ENCODE results near the gene SFXN2.

The SFXN2 gene

DNA sequence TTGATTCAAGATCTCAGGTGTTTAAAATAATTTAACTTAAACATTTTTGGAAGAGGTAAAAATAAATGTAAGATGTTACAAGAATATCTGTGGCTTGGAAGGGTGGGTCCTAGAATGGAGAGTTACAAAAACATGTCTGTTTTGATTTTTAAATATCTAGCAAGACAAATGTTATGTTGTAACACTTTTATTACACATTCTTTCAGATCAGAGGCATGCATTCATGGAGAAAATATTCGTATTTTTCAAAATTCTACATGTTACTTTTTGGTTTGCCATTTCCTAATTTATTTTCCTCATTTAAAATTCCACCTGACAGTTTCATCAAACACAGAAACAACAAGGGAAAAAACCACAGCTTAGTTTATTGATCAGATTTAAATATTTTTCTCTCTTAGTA lies 39.3 kb downstream of the SFXN2 start:
- DNase-seq (ENCODE audit: low spot score) = no peak

GRCh38 chr10:102757323-102757722 lies 42.9 kb downstream of the SFXN2 start:
- no peak for DNase-seq (ENCODE audit: low spot score)

GRCh38 chr10:102758240-102758932 lies 44.0 kb downstream of the SFXN2 start:
- no peak for DNase-seq (ENCODE audit: low spot score)

GRCh38 chr10:102758933-102759262 lies 44.5 kb downstream of the SFXN2 start:
- DNase-seq (ENCODE audit: low spot score) = peak; percentile 46

- no peak for DNase-seq (ENCODE audit: low spot score)
Observed at GRCh38 chr10:102759497-102760210, 45.2 kb downstream of the SFXN2 start.

- DNase-seq (ENCODE audit: low spot score) = no peak
Observed at GRCh38 chr10:102761981-102762380, 47.5 kb downstream of the SFXN2 start.

GRCh38 chr10:102762401-102763015 lies 48.1 kb downstream of the SFXN2 start:
- no peak for DNase-seq (ENCODE audit: low spot score)

- no peak for DNase-seq (ENCODE audit: low spot score)
Observed at GRCh38 chr10:102763037-102763607, 48.7 kb downstream of the SFXN2 start.

DNA sequence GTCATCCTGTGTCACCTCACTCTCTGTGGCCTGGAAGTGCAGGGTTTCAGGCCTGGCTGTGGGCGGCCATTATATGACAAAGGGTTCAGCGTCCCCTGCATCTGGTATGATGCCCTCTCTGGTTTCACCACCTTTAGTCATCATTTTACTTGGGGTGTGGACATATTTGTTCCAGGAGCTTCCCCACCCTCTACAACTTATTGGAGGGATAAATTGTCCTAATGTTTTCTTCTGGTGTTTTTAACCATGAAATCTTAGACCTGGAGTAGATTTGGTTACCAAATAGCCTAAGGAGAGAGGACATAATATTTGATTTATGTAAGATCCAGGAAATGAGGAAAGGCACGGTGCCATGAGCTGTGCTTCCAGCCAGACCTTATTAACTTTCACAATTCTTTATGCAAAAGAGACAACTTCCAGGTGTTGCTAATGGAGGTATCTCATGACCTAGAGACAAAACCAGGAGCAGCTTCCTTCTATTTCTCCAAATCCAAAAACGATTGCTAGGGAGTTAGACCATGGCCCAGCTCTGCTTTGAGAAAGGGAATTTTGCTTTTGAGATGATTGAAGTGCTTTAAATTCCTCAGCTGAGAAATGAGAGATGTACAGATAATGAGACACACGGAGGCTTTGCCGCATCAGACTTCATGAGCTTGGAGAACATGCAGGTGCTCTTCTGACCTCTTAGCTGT lies 50.2 kb downstream of the SFXN2 start:
- DNase-seq (ENCODE audit: low spot score) = no peak

DNA sequence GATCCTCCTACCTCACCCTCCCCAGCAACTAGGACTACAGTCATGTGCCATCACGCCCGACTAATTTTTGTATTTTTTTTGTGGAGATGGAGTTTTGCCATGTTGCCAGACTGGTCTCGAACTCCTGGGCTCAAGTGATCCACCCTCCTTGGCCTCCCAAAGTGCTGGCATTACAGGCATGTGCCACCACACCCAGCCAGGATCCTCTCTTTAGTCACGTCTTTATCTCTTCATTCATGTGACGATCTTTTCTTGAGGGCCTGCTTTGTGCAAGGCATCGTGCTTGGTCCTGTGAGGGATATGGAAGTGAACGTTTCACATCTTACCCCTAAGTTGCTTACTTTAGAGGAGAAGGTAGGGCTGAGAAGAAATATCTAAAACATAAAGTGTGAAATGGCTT lies 50.9 kb downstream of the SFXN2 start:
- DNase-seq (ENCODE audit: low spot score) = no peak

- DNase-seq (ENCODE audit: low spot score) = no peak
Observed at GRCh38 chr10:102767428-102768160, 53.2 kb downstream of the SFXN2 start.

DNA sequence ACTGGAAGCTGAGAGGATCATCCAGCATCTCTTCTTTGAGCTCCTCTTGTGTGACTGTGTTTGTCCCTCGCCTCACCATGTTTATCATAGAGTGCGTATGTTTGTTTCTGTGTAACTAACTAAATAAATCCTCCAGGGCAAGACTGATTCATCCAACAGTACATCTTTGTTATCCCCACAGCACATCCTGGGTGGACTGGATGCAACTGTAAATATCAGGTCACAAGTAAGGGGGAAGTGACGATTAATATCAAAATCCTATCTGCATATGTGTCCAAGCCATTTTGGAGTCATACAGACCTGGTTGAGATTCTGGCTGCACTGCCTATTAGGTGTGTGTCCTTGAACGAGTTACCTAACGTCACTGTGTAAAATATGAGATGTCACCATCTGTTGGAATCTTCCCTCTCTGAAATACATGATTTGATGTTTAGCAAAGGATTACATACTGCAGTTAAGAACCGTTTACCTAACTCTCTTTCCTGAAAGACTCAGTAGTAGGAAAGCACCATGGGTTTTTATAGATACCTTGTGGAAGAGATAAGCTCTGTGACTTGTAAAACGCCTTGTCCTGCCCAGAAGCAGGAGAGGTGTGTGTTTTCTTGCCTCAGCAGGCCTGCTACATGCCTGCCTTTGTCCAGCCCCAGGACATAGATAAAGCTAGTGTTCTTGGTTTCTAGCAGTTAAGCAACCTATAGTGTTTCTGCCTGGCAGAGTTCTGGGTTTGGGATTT lies 55.1 kb downstream of the SFXN2 start:
- DNase-seq (ENCODE audit: low spot score) = no peak

- no peak for DNase-seq (ENCODE audit: low spot score)
Observed at GRCh38 chr10:102770108-102770482, 55.7 kb downstream of the SFXN2 start.

DNA sequence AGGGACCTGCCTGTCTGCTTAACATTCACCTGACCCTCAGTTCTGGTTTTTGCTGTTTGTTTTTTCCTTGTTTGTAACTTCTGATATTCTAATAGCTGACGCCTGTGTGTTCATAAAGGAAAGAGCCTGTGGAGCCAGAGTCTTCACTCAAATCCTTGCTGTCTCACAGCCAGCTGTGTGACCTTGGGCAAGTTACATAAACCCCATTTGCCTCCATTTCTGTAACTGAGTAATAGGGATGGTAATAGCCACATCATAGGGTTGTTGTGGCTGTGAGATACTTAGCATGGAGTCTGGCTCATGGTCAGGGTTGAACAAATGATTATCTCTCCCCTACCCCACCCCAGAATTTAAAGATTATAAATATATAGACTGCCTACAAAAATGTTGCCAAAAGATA lies 56.4 kb downstream of the SFXN2 start:
- DNase-seq (ENCODE audit: low spot score) = peak; percentile 31

DNA sequence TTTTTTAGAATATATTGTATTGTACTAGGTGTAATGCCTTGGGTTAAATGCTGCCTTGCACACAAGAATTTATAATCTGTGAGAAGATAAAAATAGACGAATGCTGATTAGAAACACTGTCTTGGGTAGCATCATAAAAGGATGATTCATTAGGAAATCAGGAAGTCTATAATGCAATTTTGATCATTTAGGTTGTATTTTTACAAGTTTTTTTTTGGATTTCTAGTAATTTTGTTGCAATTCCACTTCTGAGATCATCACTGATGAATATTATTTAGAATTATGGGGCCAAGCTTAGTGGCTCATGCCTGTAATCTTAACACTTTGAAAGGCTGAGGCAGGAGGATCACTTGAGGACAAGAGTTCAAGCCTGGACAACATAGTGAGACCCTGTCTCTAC lies 58.9 kb downstream of the SFXN2 start:
- DNase-seq (ENCODE audit: low spot score) = no peak

- peak; percentile 39 for DNase-seq (ENCODE audit: low spot score)
Observed at GRCh38 chr10:102773986-102774385, 59.5 kb downstream of the SFXN2 start.

- DNase-seq (ENCODE audit: low spot score) = no peak
Observed at GRCh38 chr10:102775201-102775934, 60.9 kb downstream of the SFXN2 start.

GRCh38 chr10:102775935-102776669 lies 61.7 kb downstream of the SFXN2 start:
- DNase-seq (ENCODE audit: low spot score) = peak; percentile 78

- peak; percentile 91 for DNase-seq (ENCODE audit: low spot score)
Observed at GRCh38 chr10:102776779-102777456, 62.5 kb downstream of the SFXN2 start.

Measured in kidney tubule cell (primary cell).